HCEC 1CT (cell line): ENCODE data around the gene SOX13.
A peak's percentile ranks its signal among the peaks of the same experiment; 100 is the strongest.
"Not testable (repeated sequence)": the region's sequence is repeated elsewhere in the genome, so short reads cannot be mapped to it uniquely, and the experiment has no call there.

Experiments
- DNase-seq: peaks from one replicate; pipeline ENCODE4 v3.0.0-alpha.2; 2017

Gene SOX13

DNA sequence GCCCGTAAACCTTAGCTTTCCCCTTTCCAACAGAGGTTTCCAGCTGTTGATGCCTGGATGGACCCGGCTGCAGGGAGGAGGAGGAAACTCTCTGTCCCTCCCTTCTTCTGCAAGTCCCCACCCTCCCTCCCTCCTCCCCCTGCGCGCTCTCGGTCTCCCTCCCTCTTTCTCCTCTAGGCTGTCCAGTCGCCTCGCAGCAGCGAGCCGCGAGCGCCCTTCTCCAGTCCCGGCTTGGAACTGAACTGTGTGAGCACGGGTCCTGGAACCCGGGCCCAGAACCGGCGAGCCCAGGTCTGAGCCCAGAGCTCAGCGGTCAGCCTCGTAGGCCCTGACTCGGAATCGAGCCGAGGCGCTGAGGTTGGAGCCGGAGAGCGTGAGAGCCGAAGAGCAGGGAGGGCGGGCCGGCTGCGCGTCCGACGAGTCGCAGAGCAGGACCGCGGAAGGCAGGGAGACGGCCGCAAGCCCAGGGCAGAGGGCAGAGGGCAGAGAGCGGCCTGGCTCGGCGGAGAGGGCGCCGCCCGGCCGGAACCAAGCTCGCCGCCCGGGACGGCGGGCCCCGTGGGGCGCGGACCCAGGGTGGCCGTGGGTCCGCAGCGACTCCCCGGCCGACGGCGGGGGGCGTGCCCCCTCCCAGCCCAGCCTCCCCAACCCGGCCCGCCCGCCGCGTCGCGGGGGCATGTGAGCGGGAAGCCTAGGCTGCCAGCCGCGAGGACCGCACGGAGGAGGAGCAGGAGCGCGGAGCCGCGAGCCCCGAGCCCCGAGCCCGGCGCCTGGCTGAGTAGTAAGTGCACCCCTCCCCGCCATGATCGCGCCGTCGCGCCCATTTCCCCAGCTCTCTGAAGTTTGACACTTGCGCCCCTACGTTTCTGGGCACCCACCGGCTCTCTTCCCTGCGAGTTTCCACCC, at the start of gene SOX13:
Gene SOX13 (plus strand): TSS at position 185 of the 906 bp plus-strand sequence. CDS start 39,801 bp downstream, outside the sequence.
- peak; percentile 88 for DNase-seq

GRCh38 chr1:204025917-204026707, 46.8 kb upstream of the SOX13 start:
- DNase-seq, result no peak

- DNase-seq, result no peak
Observed at GRCh38 chr1:204027446-204027845, 45.5 kb upstream of the SOX13 start.

- DNase-seq, result no peak
Observed at GRCh38 chr1:204029016-204029415, 43.9 kb upstream of the SOX13 start.

DNA sequence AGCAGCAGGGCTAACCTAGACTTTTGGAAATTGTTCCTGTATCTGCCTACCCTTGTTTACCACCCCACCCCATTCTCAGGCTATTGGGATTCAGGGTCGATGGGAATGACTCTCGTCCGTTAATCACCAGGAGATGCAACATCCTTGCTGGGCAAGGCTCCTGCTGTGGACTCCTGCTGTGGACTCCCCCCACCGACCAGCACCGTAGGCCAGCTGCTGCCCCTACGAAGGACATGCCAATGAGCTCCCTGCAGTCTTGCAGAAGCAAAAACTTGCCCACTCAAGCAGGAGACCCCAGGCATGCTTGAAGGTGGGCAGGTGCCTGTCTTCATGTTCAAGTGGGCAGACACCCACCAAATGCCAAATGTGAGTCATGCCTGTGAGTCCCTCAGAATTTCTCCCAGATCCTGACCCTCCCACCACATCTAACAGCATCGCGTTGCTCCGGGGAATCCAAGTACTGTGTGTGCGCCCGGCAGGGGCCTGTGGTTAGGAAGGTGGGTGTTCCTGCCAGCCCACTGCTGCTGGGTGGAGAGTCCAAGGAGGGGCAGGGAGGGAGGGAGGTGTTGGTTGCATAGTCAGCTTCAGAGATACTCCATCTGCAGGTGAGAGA, 41.7 kb upstream of the SOX13 start:
- DNase-seq, result no peak

- DNase-seq, result no peak
Observed at GRCh38 chr1:204032642-204033235, 40.2 kb upstream of the SOX13 start.

DNA sequence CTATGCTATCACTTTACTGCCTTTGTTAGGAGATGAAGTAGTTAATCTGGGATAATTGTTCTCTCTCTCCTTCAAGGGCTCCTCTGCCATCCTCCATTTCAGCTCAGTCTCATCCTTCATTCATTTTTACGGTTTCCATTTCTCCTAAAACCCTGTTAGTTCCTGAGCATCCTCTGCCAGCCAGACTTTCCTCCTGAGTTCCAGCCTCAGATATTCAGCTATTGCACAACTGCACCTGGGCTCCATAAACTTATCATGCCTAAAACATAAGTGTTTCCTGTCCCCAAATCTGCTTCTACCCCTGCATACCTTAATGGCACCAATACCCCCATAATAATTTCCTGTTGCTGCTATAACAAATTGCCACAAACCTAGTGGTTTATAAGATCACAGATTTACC, 39.6 kb upstream of the SOX13 start:
- DNase-seq, result no peak

GRCh38 chr1:204036882-204037655, 35.8 kb upstream of the SOX13 start:
- no peak for DNase-seq

GRCh38 chr1:204041232-204041767, 31.6 kb upstream of the SOX13 start:
- no peak for DNase-seq

DNA sequence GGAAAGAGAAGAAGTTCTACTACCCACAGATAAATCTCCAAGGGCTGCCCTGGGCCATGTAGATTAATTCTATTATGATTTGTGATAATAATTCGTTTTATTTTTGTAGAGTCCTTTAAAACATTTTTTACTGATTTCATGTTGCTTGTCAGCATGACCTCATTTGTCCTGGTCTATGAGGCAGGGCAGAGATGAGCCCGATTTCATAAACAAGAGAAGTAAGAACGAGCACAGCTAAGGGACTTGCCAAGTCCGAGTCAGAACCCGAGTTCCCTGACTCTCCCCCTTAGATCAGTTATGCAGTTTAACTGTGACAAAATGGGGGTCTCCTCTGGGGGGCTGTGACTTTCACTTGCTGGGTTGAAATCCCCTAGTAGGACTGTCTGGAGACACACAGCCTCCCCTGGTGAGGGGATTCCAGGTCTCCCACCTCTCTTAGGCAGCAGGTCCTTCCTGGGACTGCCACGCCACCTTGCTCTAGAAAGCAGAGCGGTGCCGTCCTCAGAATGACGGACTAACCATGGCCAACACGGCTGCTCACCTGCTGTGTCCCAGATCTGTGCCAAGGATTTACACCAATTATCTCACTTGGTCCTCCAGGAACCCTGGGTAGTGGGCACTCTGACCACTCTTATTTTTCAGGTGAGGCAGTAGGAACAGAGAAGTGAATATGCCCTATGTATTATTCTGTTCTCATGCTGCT, 31.0 kb upstream of the SOX13 start:
- DNase-seq, result peak; percentile 9

DNA sequence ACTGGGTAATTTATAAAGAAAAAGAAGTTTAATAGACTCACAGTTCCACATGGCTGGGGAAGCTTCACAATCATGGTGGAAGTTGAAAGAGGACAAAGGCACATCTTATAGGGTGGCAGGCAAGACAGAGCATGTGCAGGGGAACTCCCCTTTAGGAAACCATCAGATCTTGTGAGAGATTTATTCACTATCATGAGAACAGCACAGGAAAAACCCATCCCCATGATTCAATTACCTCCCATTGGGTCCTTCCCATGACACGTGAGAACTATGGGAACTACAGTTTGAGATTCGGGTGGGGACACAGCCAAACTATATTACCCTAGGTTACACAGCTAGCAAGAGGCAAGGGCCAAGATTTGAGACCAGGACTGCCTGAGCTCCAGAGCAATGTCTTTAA, 30.4 kb upstream of the SOX13 start:
- DNase-seq, result no peak

DNA sequence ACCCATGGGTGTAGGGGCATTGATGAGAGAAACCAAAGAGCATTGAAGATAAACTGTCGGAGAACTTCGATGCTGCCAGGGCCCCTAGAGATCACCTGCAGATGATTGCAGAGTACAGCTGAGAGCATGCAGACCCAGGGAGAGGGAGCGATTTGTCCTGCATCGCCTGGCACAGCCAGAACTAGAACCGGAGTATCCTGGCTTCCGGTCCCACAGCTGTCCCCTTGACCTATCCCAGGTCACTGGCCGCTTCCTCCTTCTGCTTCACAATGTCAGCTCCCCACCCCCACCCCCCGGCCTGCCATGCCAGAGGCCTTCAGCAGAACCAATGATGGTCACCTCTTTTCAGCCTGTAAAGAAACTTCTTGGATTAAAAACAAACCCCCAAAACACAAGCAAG, 29.2 kb upstream of the SOX13 start:
- DNase-seq, result no peak

GRCh38 chr1:204044448-204044847, 28.5 kb upstream of the SOX13 start:
- DNase-seq, result no peak

DNA sequence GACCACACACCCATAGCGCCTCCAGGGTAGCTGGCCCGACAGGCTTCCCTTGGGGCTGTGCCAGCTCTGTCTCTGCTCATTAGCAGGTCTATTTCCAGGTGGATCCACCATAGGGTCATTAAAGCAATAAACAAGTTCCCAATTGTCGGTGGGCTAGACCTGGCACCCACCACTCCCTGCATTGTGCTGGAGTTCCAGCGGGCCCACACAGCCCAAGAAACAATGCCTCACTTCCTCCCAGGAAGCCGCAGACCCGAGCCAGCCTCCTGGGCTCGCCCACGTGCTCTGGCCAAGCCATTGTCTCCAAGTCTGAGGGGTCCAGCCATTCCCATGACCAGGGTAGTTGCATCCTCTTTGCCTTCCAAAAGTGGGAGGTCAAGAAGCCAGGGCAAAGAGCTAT, 27.5 kb upstream of the SOX13 start:
- no peak for DNase-seq

DNA sequence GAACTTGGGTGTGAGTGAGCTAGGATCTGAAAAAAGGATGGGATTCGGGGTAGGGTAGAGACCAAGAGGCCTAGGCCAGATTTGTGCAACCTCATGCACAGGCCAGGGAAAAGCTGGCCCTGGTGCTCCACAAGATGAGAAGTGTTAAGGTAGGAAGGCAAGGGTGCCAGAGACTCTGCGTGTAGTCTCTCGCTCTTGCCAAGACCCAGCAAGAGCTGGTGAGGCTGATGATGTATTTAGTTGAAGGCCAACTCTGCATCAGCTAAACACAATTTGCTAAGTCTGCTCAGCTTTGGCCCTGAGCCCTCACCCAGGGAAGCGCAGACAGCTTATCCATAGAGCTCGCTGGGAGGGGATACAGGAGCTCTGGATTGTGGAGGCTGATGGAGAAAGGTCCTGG, 26.6 kb upstream of the SOX13 start:
- DNase-seq, result no peak

GRCh38 chr1:204048796-204049195, 24.1 kb upstream of the SOX13 start:
- not testable (repeated sequence) for DNase-seq

GRCh38 chr1:204051258-204051657, 21.7 kb upstream of the SOX13 start:
- no peak for DNase-seq

DNA sequence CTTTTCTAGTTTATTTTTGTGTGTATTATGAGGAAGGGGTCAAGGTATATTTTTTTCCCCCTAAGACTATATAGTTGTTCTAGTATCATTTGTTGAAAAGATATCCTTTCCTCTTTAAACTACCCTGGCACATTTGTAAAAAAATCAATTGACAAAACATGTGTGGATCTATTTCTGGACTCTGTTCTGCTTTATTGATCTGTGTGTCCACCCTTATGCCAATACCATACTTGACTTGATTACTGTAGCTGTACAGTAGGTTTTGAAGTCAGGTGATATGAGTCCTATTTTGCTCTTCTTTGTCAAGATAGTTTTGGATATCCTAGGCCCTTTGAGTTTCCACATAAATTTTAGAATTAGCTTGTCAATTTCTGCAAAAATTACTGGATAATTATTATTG, 21.2 kb upstream of the SOX13 start:
- no peak for DNase-seq

DNA sequence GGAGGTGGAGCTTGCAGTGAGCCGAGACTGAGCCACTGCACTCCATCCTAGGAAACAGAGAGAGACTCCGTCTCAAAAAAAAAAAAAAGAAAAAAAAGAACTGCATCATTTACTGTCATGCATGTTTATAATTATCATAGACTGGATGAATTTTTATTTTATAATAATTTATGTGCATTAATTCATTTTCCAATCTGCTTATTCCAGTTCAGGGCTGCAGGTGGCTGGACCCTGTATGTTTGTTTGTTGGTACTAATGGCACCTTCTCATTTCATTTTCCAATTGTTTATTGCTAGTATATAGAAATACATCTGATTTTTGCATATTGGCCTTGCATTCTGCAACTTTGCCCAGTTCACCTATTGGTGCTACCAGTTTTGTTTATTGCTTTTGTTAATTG, 19.0 kb upstream of the SOX13 start:
- no peak for DNase-seq

DNA sequence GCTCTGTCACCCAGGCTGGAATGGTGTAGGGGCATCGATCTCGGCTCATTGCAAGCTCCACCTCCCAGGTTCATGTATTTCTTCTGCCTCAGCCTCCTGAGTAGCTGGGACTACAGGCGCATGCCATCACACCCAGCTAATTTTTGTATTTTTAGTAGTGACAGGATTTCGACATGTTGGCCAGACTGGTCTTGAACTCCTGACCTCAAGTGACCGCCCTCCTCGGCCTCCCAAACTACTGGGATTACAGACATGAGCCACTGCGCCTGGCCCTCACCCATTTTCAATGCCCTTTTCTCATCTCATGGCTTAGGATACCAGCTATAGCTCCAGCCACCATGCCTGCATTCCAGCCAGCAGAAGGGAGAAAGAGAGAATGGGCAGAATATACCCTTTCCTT, 12.9 kb upstream of the SOX13 start:
- no peak for DNase-seq

- no peak for DNase-seq
Observed at GRCh38 chr1:204062106-204062505, 10.8 kb upstream of the SOX13 start.
